Neural progenitor cell (in vitro differentiated cells): ENCODE results near the gene ZBTB20. TPM values are rescaled to one million over a fixed set of nuclear protein-coding genes. Genes with fewer than 3 reads are reported as not detected.

ENCODE experiments used
- DNase-seq: peaks from one replicate; pipeline ENCODE4 v3.0.0-alpha.2; 2016; ENCODE audit warnings: low spot score
- H2AFZ ChIP-seq: fragments of 200-600 bp; sonication (generic); replicated peaks from 2 replicates; pipeline ENCODE4 v1.6.1; 2016; ENCODE audit warnings: antibody characterized with exemption
- H3F3A ChIP-seq: fragments of 200-600 bp; sonication (generic); 2 replicates; pipeline ENCODE4 v1.6.1; 2016; ENCODE audit warnings: antibody characterized with exemption, low read depth
- H3K27ac ChIP-seq: fragments of 200-600 bp; sonication (generic); 2 replicates; pipeline ENCODE4 v1.5.1; 2016; ENCODE audit warnings: mild to moderate bottlenecking
- H3K27me3 ChIP-seq: fragments of 200-600 bp; sonication (generic); 2 replicates; pipeline ENCODE4 v1.6.1; 2016; ENCODE audit warnings: mild to moderate bottlenecking, moderate library complexity
- H3K36me3 ChIP-seq: fragments of 200-600 bp; sonication (generic); 2 replicates; pipeline ENCODE4 v1.5.1; 2016
- H3K4me1 ChIP-seq: fragments of 200-600 bp; sonication (generic); 2 replicates; pipeline ENCODE4 v1.6.1; 2016; ENCODE audit warnings: mixed run types
- H3K4me2 ChIP-seq: fragments of 200-600 bp; sonication (generic); 2 replicates; pipeline ENCODE4 v1.6.1; 2016
- H3K4me3 ChIP-seq: fragments of 200-600 bp; sonication (generic); 2 replicates; pipeline ENCODE4 v1.5.1; 2016
- H3K79me2 ChIP-seq: fragments of 200-600 bp; sonication (generic); 2 replicates; pipeline ENCODE4 v1.6.1; 2016; ENCODE audit warnings: low read depth
- H3K9ac ChIP-seq: fragments of 200-600 bp; sonication (generic); 2 replicates; pipeline ENCODE4 v1.6.1; 2016
- H3K9me3 ChIP-seq: fragments of 200-600 bp; sonication (generic); 2 replicates; pipeline ENCODE4 v1.5.1; 2016; ENCODE audit warnings: low read depth
- H4K20me1 ChIP-seq: fragments of 200-600 bp; sonication (generic); 2 replicates; pipeline ENCODE4 v1.6.1; 2016; ENCODE audit warnings: low read depth
- H3K27ac Mint-ChIP-seq: 3 replicates; pipeline ENCODE4 v1.8.0; 2021; ENCODE audit warnings: mixed read lengths
- H3K27me3 Mint-ChIP-seq: 2 replicates; pipeline ENCODE4 v1.8.0; 2022; ENCODE audit warnings: low read depth, mild to moderate bottlenecking, inconsistent platforms, moderate library complexity, mixed read lengths; ENCODE audit not compliant: insufficient read depth
- H3K36me3 Mint-ChIP-seq: 3 replicates; pipeline ENCODE4 v1.8.0; 2021; ENCODE audit warnings: mixed read lengths
- H3K4me1 Mint-ChIP-seq: 3 replicates; pipeline ENCODE4 v1.8.0; 2021; ENCODE audit warnings: mixed read lengths
- H3K4me3 Mint-ChIP-seq: 3 replicates; pipeline ENCODE4 v1.8.0; 2021; ENCODE audit warnings: mild to moderate bottlenecking, moderate library complexity, mixed read lengths
- H3K9me3 Mint-ChIP-seq: 3 replicates; pipeline ENCODE4 v1.8.0; 2020; ENCODE audit warnings: mixed read lengths
- CTCF ChIP-seq: fragments of 200-600 bp; sonication (generic); IDR thresholded peaks from 2 replicates; pipeline ENCODE4 v1.5.1; 2017; ENCODE audit warnings: antibody characterized with exemption, mild to moderate bottlenecking
- EZH2 ChIP-seq: fragments of 200-600 bp; sonication (generic); IDR thresholded peaks from 2 replicates; pipeline ENCODE4 v1.6.1; 2017; ENCODE audit warnings: antibody characterized with exemption, mild to moderate bottlenecking, moderate library complexity
- EZH2phosphoT487 ChIP-seq: fragments of 200-600 bp; sonication (generic); IDR thresholded peaks from 2 replicates; pipeline ENCODE4 v1.6.1; 2017; ENCODE audit warnings: antibody characterized with exemption
- total RNA-seq: library from RNA; depleted of rRNA; stranded (reverse); fragments of >200 nt; gene quantifications from 2 replicates; pipeline ENCODE4 v1.2.3, GENCODE V29; 2015; ENCODE audit warnings: low replicate concordance

The ZBTB20 gene
- total RNA-seq, 1 donor from 2014 or later: 1.9 TPM

- H3K27ac ChIP-seq: no peak overlapping the region
- H3K4me3 ChIP-seq: no peak overlapping the region
- H3K4me2 ChIP-seq: no peak overlapping the region
- no peaks in the 10 kb centered on the region for H3K36me3 ChIP-seq
- H3K9me3 ChIP-seq: no peaks in the 10 kb centered on the region
- Mint-ChIP-seq H3K4me3 (no peak overlapping the region), H3K4me1 (no peaks in the 10 kb centered on the region), H3K36me3 (no peaks in the 10 kb centered on the region), H3K27ac (no peak overlapping the region), H3K27me3 (no peaks in the 10 kb centered on the region), H3K9me3 (peaks cover 7% of the 10 kb centered on the region)
- H3K79me2 ChIP-seq: no peaks in the 10 kb centered on the region
- no peak for DNase-seq
- H3K27me3 ChIP-seq: no peaks in the 10 kb centered on the region
- TF ChIP-seq EZH2phosphoT487: no peak
- no peak for TF ChIP-seq EZH2
- no peak for TF ChIP-seq CTCF
- H3K4me1 ChIP-seq: no peaks in the 10 kb centered on the region
- H2AFZ ChIP-seq: no peak overlapping the region
- H3F3A ChIP-seq: no peaks in the 10 kb centered on the region
- H4K20me1 ChIP-seq: no peaks in the 10 kb centered on the region
- no peak overlapping the region for H3K9ac ChIP-seq
These were observed 161.3 kb downstream of the ZBTB20 start for GRCh38 chr3:114985776-114986175.

- Mint-ChIP-seq H3K27me3 (no peaks in the 10 kb centered on the region), H3K9me3 (no peaks in the 10 kb centered on the region)
- no peaks in the 10 kb centered on the region for H3K36me3 ChIP-seq
These were observed 163.8 kb downstream of the ZBTB20 start for GRCh38 chr3:114983248-114983647.

GRCh38 chr3:114974387-114974786, 172.7 kb downstream of the ZBTB20 start:
- no peak overlapping the region for H3K4me3 Mint-ChIP-seq
- H3K27ac Mint-ChIP-seq: peak overlapping the region; percentile 53
- Histone ChIP-seq H3F3A (no peaks in the 10 kb centered on the region), H3K79me2 (no peaks in the 10 kb centered on the region), H3K9me3 (no peaks in the 10 kb centered on the region), H3K27ac (no peak overlapping the region), H3K9ac (no peak overlapping the region), H2AFZ (no peak overlapping the region), H3K4me3 (no peak overlapping the region), H3K27me3 (no peaks in the 10 kb centered on the region), H4K20me1 (no peaks in the 10 kb centered on the region), H3K4me2 (no peak overlapping the region), H3K4me1 (peaks cover 25% of the 10 kb centered on the region), H3K36me3 (no peaks in the 10 kb centered on the region)
- TF ChIP-seq CTCF (no peak), EZH2 (no peak), EZH2phosphoT487 (no peak)
- H3K36me3 Mint-ChIP-seq: peaks cover 8% of the 10 kb centered on the region
- no peak for DNase-seq
- peaks cover 20% of the 10 kb centered on the region for H3K4me1 Mint-ChIP-seq
- no peaks in the 10 kb centered on the region for H3K9me3 Mint-ChIP-seq
- H3K27me3 Mint-ChIP-seq: no peaks in the 10 kb centered on the region

More at GRCh38 chr3:114983248-114983647, 163.8 kb downstream of the ZBTB20 start:
- no peaks in the 10 kb centered on the region for H3F3A ChIP-seq
- TF ChIP-seq CTCF (no peak), EZH2phosphoT487 (no peak), EZH2 (no peak)
- no peak overlapping the region for H3K4me3 ChIP-seq
- no peak for DNase-seq
- H2AFZ ChIP-seq: no peak overlapping the region
- no peaks in the 10 kb centered on the region for H3K27me3 ChIP-seq
- Mint-ChIP-seq H3K36me3 (no peaks in the 10 kb centered on the region), H3K4me3 (no peak overlapping the region), H3K4me1 (no peaks in the 10 kb centered on the region), H3K27ac (no peak overlapping the region)
- H3K4me1 ChIP-seq: peaks cover 8% of the 10 kb centered on the region
- H3K79me2 ChIP-seq: no peaks in the 10 kb centered on the region
- no peaks in the 10 kb centered on the region for H3K9me3 ChIP-seq
- H4K20me1 ChIP-seq: no peaks in the 10 kb centered on the region
- no peak overlapping the region for H3K27ac ChIP-seq
- H3K9ac ChIP-seq: no peak overlapping the region
- H3K4me2 ChIP-seq: no peak overlapping the region
